HepG2 (cell line): ENCODE measurements around the gene MXRA8. TPM values are rescaled to one million over a fixed set of nuclear protein-coding genes. Genes with fewer than 3 reads are reported as not detected.

Experiments
- CHCHD3 ChIP-seq: sonication (generic); formaldehyde crosslinking; IDR thresholded peaks from 2 replicates; pipeline ENCODE4 v1.8.0; 2022; ENCODE audit warnings: mild to moderate bottlenecking, missing genetic modification reagents, moderate library complexity
- HOXD1 ChIP-seq: sonication (generic); formaldehyde crosslinking; IDR thresholded peaks from 2 replicates; pipeline ENCODE4 v1.5.0; 2020; ENCODE audit warnings: missing genetic modification reagents
- ISX ChIP-seq: sonication (generic); formaldehyde crosslinking; conservative IDR thresholded peaks from 2 replicates; pipeline ENCODE4 v1.5.0; 2020; ENCODE audit warnings: missing genetic modification reagents
- NFE2L1 ChIP-seq: sonication (generic); formaldehyde crosslinking; IDR thresholded peaks from 2 replicates; pipeline ENCODE4 v1.4.0; 2020; ENCODE audit warnings: missing genetic modification reagents, mild to moderate bottlenecking, borderline replicate concordance
- REL ChIP-seq: sonication (generic); formaldehyde crosslinking; conservative IDR thresholded peaks from 2 replicates; pipeline ENCODE4 v1.8.0; 2022; ENCODE audit warnings: mild to moderate bottlenecking, missing genetic modification reagents, moderate library complexity
- SIX1 ChIP-seq: sonication (generic); formaldehyde crosslinking; IDR thresholded peaks from 2 replicates; pipeline ENCODE4 v1.4.0; 2020; ENCODE audit warnings: missing genetic modification reagents, borderline replicate concordance
- SMAD1 ChIP-seq: sonication (generic); formaldehyde crosslinking; IDR thresholded peaks from 2 replicates; pipeline ENCODE4 v1.4.0; 2020; ENCODE audit warnings: missing genetic modification reagents, low read depth, mild to moderate bottlenecking, borderline replicate concordance
- ZNF350 ChIP-seq: sonication (generic); formaldehyde crosslinking; IDR thresholded peaks from 2 replicates; pipeline ENCODE4 v1.4.0; 2020; ENCODE audit warnings: mild to moderate bottlenecking, low read depth, missing genetic modification reagents, borderline replicate concordance
- ZNF431 ChIP-seq: sonication (generic); formaldehyde crosslinking; IDR thresholded peaks from 2 replicates; pipeline ENCODE4 v1.9.0; 2022; ENCODE audit warnings: missing genetic modification reagents, low read depth, mild to moderate bottlenecking, borderline replicate concordance
- ZNF496 ChIP-seq: sonication (generic); formaldehyde crosslinking; IDR thresholded peaks from 2 replicates; pipeline ENCODE4 v1.8.1; 2023; ENCODE audit warnings: mild to moderate bottlenecking, moderate library complexity, missing genetic modification reagents; ENCODE audit not compliant: insufficient replicate concordance
- ZNF614 ChIP-seq: IDR thresholded peaks from 2 replicates; pipeline ENCODE4 v1.6.1; 2018; ENCODE audit warnings: missing biosample characterization, missing genetic modification reagents, inconsistent platforms, borderline replicate concordance
- polyA plus RNA-seq, 8 experiments: library from polyadenylated mRNA; depleted of rRNA in 3 of 8; stranded (reverse) in 7 of 8; unstranded in 1 of 8; fragments of >200 nt; fragmentation: Illumina TruSeq in 4 of 8; extraction: Trizol in 4 of 8; gene quantifications; 2 replicates each; pipeline versions ENCODE4 v1.2.1 to v1.2.3, GENCODE V29; 2011 to 2016; ENCODE audit warnings: low read depth in 4 of 8, missing spikeins in 1 of 8, mixed read lengths in 1 of 8; ENCODE audit not compliant: insufficient read depth in 1 of 8
- total RNA-seq, 5 experiments: library from RNA; depleted of rRNA; stranded (reverse); fragments of >200 nt; fragmentation: Illumina TruSeq; extraction: Trizol; gene quantifications; 2 replicates each; pipeline ENCODE4 v1.2.3, GENCODE V29; 2016; ENCODE audit warnings: low read depth in 1 of 5
- TF ChIP-seq, protein P1 (sequence below): sonication (generic); formaldehyde crosslinking; IDR thresholded peaks from 2 replicates; pipeline ENCODE4 v1.4.0; 2020; ENCODE audit warnings: mild to moderate bottlenecking, missing genetic modification reagents, borderline replicate concordance
- TF ChIP-seq, protein P2 (sequence below): sonication (generic); formaldehyde crosslinking; IDR thresholded peaks from 2 replicates; pipeline ENCODE4 v1.8.1; 2023; ENCODE audit warnings: missing genetic modification reagents, mild to moderate bottlenecking, borderline replicate concordance
- TF ChIP-seq, protein P3 (sequence below): sonication (generic); formaldehyde crosslinking; IDR thresholded peaks from 2 replicates; pipeline ENCODE4 v1.4.0; 2020; ENCODE audit warnings: missing genetic modification reagents
- TF ChIP-seq, protein P4 (sequence below): sonication (generic); formaldehyde crosslinking; IDR thresholded peaks from 2 replicates; pipeline ENCODE4 v1.4.0; 2020; ENCODE audit warnings: mild to moderate bottlenecking, missing genetic modification reagents
- TF ChIP-seq, protein P5 (sequence below): sonication (generic); formaldehyde crosslinking; IDR thresholded peaks from 2 replicates; pipeline ENCODE4 v1.4.0; 2020; ENCODE audit warnings: mild to moderate bottlenecking, low read depth, missing genetic modification reagents
- TF ChIP-seq, protein P6 (sequence below): sonication (generic); formaldehyde crosslinking; IDR thresholded peaks from 2 replicates; pipeline ENCODE4 v1.4.0; 2020; ENCODE audit warnings: missing genetic modification reagents, mild to moderate bottlenecking, borderline replicate concordance

The MXRA8 gene
- total and polyA plus RNA-seq, 2 of the 13 experiments (the other 11 are each of a cell fraction or from before 2014, with no cell fraction given), result 19.8 to 44.8 TPM

DNA sequence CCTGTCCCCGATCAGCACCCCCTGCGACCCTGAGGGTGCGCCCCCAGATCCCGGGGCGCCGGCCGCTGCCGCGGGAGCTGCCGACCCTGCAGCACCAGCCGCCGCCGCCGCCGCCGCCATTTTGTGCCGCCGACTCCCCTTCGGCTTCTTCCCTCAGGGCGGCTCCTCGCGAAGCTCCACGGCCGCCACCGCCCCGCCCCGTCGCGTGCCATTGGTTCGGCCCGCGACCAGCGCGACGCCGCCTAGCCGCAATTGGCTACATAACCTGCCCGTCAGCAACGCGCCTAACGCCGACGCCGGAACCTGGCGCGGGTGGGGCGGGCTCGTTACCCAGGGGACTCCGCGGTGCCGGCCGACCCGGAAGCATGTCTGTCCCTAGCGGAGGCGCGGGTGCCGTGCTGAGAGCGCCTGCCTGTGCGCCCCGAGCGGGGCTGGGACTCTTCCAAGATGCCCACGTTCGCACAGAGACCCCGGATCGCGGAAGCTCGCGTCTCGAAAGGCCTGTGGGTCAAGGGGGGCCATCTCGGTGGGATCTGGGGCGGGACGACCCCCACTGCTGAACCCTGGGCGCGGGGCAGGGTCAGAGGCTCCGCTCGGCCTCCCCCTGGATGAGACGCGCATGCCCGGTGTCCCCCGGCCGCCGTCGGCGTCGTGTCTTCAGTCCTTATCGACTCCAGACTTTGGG, 41.0 kb upstream of the MXRA8 start, which contains the start of gene CCNL2 (continued):
- TF ChIP-seq SIX1 (CRISPR knock-in tag) (no peak), NFE2L1 (no peak), ZNF614 (no peak), ZNF350 (CRISPR knock-in tag) (peak; percentile 29; the same call in 1 of the 2 replicates), ZNF431 (no peak), HOXD1 (CRISPR knock-in tag) (peak; percentile 71; the same call in 1 of the 2 replicates), CHCHD3 (peak; percentile 35), SMAD1 (no peak), ISX (no peak), REL (CRISPR knock-in tag) (no peak), ZNF496 (CRISPR knock-in tag) (no peak)
- TF ChIP-seq, protein P1, sequence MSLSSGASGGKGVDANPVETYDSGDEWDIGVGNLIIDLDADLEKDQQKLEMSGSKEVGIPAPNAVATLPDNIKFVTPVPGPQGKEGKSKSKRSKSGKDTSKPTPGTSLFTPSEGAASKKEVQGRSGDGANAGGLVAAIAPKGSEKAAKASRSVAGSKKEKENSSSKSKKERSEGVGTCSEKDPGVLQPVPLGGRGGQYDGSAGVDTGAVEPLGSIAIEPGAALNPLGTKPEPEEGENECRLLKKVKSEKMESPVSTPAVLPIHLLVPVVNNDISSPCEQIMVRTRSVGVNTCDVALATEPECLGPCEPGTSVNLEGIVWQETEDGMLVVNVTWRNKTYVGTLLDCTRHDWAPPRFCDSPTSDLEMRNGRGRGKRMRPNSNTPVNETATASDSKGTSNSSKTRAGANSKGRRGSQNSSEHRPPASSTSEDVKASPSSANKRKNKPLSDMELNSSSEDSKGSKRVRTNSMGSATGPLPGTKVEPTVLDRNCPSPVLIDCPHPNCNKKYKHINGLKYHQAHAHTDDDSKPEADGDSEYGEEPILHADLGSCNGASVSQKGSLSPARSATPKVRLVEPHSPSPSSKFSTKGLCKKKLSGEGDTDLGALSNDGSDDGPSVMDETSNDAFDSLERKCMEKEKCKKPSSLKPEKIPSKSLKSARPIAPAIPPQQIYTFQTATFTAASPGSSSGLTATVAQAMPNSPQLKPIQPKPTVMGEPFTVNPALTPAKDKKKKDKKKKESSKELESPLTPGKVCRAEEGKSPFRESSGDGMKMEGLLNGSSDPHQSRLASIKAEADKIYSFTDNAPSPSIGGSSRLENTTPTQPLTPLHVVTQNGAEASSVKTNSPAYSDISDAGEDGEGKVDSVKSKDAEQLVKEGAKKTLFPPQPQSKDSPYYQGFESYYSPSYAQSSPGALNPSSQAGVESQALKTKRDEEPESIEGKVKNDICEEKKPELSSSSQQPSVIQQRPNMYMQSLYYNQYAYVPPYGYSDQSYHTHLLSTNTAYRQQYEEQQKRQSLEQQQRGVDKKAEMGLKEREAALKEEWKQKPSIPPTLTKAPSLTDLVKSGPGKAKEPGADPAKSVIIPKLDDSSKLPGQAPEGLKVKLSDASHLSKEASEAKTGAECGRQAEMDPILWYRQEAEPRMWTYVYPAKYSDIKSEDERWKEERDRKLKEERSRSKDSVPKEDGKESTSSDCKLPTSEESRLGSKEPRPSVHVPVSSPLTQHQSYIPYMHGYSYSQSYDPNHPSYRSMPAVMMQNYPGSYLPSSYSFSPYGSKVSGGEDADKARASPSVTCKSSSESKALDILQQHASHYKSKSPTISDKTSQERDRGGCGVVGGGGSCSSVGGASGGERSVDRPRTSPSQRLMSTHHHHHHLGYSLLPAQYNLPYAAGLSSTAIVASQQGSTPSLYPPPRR (CRISPR knock-in tag), result 0 out of 2 replicates have a peak, but pooled peaks have one; percentile 48
- TF ChIP-seq, protein P2, sequence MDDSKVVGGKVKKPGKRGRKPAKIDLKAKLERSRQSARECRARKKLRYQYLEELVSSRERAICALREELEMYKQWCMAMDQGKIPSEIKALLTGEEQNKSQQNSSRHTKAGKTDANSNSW (CRISPR knock-in tag), result no peak; the same call in 1 of the 2 replicates
- TF ChIP-seq, protein P3, sequence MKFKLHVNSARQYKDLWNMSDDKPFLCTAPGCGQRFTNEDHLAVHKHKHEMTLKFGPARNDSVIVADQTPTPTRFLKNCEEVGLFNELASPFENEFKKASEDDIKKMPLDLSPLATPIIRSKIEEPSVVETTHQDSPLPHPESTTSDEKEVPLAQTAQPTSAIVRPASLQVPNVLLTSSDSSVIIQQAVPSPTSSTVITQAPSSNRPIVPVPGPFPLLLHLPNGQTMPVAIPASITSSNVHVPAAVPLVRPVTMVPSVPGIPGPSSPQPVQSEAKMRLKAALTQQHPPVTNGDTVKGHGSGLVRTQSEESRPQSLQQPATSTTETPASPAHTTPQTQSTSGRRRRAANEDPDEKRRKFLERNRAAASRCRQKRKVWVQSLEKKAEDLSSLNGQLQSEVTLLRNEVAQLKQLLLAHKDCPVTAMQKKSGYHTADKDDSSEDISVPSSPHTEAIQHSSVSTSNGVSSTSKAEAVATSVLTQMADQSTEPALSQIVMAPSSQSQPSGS (CRISPR knock-in tag), result no peak
- TF ChIP-seq, protein P4, sequence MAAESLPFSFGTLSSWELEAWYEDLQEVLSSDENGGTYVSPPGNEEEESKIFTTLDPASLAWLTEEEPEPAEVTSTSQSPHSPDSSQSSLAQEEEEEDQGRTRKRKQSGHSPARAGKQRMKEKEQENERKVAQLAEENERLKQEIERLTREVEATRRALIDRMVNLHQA (CRISPR knock-in tag), result no peak
- TF ChIP-seq, protein P5, sequence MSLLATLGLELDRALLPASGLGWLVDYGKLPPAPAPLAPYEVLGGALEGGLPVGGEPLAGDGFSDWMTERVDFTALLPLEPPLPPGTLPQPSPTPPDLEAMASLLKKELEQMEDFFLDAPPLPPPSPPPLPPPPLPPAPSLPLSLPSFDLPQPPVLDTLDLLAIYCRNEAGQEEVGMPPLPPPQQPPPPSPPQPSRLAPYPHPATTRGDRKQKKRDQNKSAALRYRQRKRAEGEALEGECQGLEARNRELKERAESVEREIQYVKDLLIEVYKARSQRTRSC (CRISPR knock-in tag), result no peak; the same call in 1 of the 2 replicates
- TF ChIP-seq, protein P6, sequence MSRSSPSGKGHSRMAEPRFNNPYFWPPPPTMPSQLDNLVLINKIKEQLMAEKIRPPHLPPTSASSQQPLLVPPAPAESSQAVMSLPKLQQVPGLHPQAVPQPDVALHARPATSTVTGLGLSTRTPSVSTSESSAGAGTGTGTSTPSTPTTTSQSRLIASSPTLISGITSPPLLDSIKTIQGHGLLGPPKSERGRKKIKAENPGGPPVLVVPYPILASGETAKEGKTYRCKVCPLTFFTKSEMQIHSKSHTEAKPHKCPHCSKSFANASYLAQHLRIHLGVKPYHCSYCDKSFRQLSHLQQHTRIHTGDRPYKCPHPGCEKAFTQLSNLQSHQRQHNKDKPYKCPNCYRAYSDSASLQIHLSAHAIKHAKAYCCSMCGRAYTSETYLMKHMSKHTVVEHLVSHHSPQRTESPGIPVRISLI (CRISPR knock-in tag), result 0 out of 2 replicates have a peak, but pooled peaks have one; percentile 28
